ENCODE measurements around the gene STRN. TPM values are rescaled to one million over a fixed set of nuclear protein-coding genes. Genes with fewer than 3 reads are reported as not detected.

Gene STRN
- total and polyA plus RNA-seq, 10 of the 15 experiments (the other 5 are each of a cell fraction or from before 2014, with no cell fraction given) = 1.00 to 19.2 (median 9.1) TPM

- no peak for ATAC-seq
- Histone ChIP-seq H3K4me3 (no peak overlapping the region), H3K27me3 (replicated peaks in 1 of 2; ENCODE audit: control insufficient read depth in 2 of 2, insufficient read depth in 2 of 2, low read length in 1 of 2) (no peaks in the 10 kb centered on the region), H3K4me2 (ENCODE audit: control insufficient read depth, insufficient read depth) (no peak overlapping the region), H3K79me2 (ENCODE audit: control insufficient read depth, insufficient read depth, low read length) (no peaks in the 10 kb centered on the region), H3K27ac (ENCODE audit: control insufficient read depth, insufficient read depth) (no peak overlapping the region), H2AFZ (ENCODE audit: control insufficient read depth, low read depth, low read length) (no peak overlapping the region), H3K4me1 (ENCODE audit: control insufficient read depth, insufficient read depth, low read length) (no peaks in the 10 kb centered on the region), H3K36me3 (ENCODE audit: control insufficient read depth in 2 of 2, insufficient read depth in 2 of 2, low read length in 1 of 2) (peaks cover 0 to 10% of the 10 kb centered on the region in 2 experiments; a peak in 3 of 4 replicates), H4K20me1 (ENCODE audit: control insufficient read depth, insufficient read depth) (no peaks in the 10 kb centered on the region), H3K9me3 (replicated peaks; ENCODE audit: control insufficient read depth, insufficient read depth, low read length) (no peaks in the 10 kb centered on the region), H3K9ac (ENCODE audit: control insufficient read depth, insufficient read depth, low read length) (no peak overlapping the region)
- ChIA-PET POLR2A (no interaction called here), SMC1A (ENCODE audit: uncharacterized antibody, unreplicated experiment) (no interaction called here), CTCF (no interaction called here), RAD21 (ENCODE audit: unreplicated experiment) (no interaction called here)
- WGBS (ENCODE audit: insufficient coverage, insufficient replicate concordance, low lambda C conversion rate, missing lambda C conversion rate) = 100% methylated on average over 3 of the region's 3 CpGs
- intact Hi-C loops (cut with micrococcal nuclease; ENCODE audit: unreplicated experiment) = no loop called here
- no peak for DNase-seq (ENCODE audit: low read depth, low spot score)
- no TSS peak for BruUV-seq (replicated peaks)
- FAIRE-seq = no peak
- in situ Hi-C loops (cut with MboI) = no loop called here
- TF ChIP-seq SIX5 (IDR thresholded peaks at IDR 0.05; ENCODE audit: low read depth, low read length, severe bottlenecking) (no peak), E4F1 (IDR thresholded peaks at IDR 0.05; ENCODE audit: borderline replicate concordance, partially characterized antibody) (no peak), ESRRA (IDR thresholded peaks at IDR 0.05; ENCODE audit: low read length) (no peak), MAX (IDR thresholded peaks at IDR 0.05; ENCODE audit: low read depth, low read length) (no peak), YBX1 (IDR thresholded peaks at IDR 0.05) (no peak), RB1 (IDR thresholded peaks at IDR 0.05; ENCODE audit: borderline replicate concordance) (no peak), BACH1 (IDR thresholded peaks at IDR 0.05; ENCODE audit: borderline replicate concordance) (no peak), ZBTB40 (IDR thresholded peaks at IDR 0.05; ENCODE audit: borderline replicate concordance) (no peak), BCL11A (IDR thresholded peaks at IDR 0.05; ENCODE audit: low read depth, low read length) (no peak), ZNF217 (IDR thresholded peaks at IDR 0.05) (no peak), PRDM15 (CRISPR knock-in tag; IDR thresholded peaks at IDR 0.05) (no peak), NBN (IDR thresholded peaks at IDR 0.05) (no peak), CHD1 (IDR thresholded peaks at IDR 0.05; ENCODE audit: low read depth, low read length) (no peak), WRNIP1 (IDR thresholded peaks at IDR 0.05; ENCODE audit: borderline replicate concordance, low read depth, low read length) (no peak)
These were observed 83.8 kb downstream of the STRN start for GRCh38 chr2:36882532-36882931.

All from GM12878 (cell line).